IPS-15b (cell line): ENCODE measurements around the gene CABLES1.
"Not testable (repeated sequence)": the region's sequence is repeated elsewhere in the genome, so short reads cannot be mapped to it uniquely, and the experiment has no call there.

Source experiments
- H3K27me3 ChIP-seq: one replicate; pipeline ENCODE4 v1.6.1; 2013; ENCODE audit warnings: low read length; ENCODE audit not compliant: control insufficient read depth, insufficient read depth
- H3K36me3 ChIP-seq: one replicate; pipeline ENCODE4 v1.6.1; 2013; ENCODE audit warnings: low read length; ENCODE audit not compliant: control insufficient read depth, insufficient read depth
- H3K4me1 ChIP-seq: one replicate; pipeline ENCODE4 v1.6.1; 2013; ENCODE audit warnings: mild to moderate bottlenecking, low read length; ENCODE audit not compliant: control insufficient read depth, insufficient read depth
- H3K4me3 ChIP-seq: one replicate; pipeline ENCODE4 v1.5.1; 2013; ENCODE audit warnings: low read depth, low read length
- H3K9ac ChIP-seq: one replicate; pipeline ENCODE4 v1.6.1; 2013; ENCODE audit warnings: low read depth, mild to moderate bottlenecking, low read length
- H3K9me3 ChIP-seq: one replicate; pipeline ENCODE4 v1.6.1; 2013; ENCODE audit warnings: mild to moderate bottlenecking, low read length; ENCODE audit not compliant: control insufficient read depth, insufficient read depth

The CABLES1 gene

DNA sequence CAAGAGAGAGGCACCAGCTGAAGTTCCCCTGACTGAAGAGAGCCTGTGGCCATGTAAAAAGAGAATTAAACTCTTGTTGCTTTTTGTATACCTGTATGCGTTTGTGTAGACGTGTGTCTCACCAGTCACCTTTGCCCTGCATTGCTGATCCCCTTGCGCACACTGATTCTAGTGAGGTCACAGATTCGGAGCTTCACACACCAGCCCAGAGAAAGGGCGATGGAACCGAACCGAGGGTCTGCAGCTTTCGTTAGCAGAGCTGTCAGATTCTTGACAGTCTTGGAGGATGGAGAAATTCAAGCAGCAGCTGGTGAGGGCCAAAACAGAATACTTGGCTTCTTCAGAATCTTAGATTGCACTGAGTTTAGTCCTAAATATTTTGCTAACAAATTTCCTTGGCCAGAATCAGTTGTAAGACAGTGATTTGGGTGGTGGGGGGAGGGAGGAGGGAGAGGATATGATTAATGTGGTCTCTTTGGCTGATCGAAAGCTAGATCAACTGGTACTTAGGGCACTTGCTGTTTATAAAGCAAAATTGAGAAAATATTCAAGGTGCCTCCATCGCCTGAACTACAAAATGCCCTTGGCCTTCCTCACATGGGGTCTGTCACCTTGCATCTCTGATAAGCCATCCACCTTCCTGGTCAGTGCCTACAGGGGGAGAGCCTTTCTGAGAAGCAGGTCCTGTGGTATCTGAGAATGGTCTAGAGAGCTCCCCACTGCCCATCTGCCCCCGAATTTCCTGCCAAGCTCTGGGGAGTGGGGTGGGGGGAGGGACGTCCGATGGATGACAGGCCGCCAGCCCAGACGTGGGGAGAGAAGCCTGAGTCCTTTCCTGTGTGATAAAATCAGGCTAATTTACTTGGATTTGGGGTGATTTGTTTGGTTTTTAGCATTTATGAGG is 123.5 kb downstream of the CABLES1 start:
- H3K9ac ChIP-seq, result no peak overlapping the region
- H3K4me3 ChIP-seq, result no peak overlapping the region
- peaks cover 4% of the 10 kb centered on the region for H3K4me1 ChIP-seq
- no peaks in the 10 kb centered on the region for H3K27me3 ChIP-seq
- H3K36me3 ChIP-seq, result peaks cover 12% of the 10 kb centered on the region
- no peaks in the 10 kb centered on the region for H3K9me3 ChIP-seq

DNA sequence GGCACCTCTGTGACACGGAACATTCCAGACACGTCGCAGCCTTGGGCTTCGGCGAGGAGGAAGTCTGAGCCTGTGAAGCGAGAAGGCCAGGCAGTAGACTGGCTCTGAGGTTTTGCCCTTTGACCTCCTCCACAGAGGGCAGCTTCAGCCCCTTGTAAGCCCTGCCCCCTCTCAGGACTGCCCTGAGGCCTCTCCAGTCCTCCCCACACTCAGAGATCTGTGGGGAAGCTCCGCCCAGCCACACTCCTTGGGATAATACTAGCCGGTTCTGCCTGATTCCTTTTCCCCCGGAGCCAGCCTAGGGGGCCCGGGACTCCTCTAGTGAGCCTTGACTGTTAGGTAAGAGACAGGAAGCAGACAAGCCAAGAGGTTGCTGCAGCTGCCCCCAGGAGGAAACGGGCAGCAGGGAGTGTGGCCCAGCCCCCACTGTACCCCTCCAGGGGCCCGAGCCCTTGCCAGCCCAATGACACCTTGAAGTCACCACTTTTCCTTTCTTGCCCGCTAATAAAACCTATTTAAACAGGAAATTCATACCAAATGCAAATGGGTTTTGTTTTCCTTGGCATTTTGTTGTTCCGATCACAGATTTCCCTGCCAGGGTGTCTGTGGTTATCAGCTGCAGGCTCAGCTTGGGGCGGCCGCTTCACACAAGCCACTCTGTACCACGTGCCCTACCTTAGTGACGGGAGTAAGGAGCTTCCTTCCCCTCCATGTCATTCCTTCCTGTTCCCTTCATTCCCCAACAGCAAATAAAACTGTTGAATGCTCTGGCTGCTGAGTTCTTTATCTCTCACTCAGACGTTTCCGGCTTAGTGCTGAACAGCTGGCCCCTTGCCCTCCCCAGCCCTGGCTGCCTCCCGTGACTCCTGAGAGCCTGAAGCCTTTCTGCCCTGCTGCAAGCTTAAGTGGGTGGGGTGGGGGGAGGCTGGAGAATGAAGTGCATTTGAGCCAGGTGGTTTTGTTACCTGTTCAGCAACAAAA is 124.7 kb downstream of the CABLES1 start:
- Histone ChIP-seq H3K27me3 (no peaks in the 10 kb centered on the region), H3K9ac (no peak overlapping the region), H3K36me3 (peaks cover 8% of the 10 kb centered on the region), H3K4me3 (no peak overlapping the region), H3K9me3 (no peaks in the 10 kb centered on the region), H3K4me1 (peaks cover 4% of the 10 kb centered on the region)

- no peak overlapping the region for H3K4me3 ChIP-seq
- no peaks in the 10 kb centered on the region for H3K27me3 ChIP-seq
- peaks cover 4% of the 10 kb centered on the region for H3K4me1 ChIP-seq
- H3K9ac ChIP-seq, result no peak overlapping the region
- peaks cover 8% of the 10 kb centered on the region for H3K36me3 ChIP-seq
- H3K9me3 ChIP-seq, result no peaks in the 10 kb centered on the region
Measured at GRCh38 chr18:23260926-23261590, 125.8 kb downstream of the CABLES1 start.

DNA sequence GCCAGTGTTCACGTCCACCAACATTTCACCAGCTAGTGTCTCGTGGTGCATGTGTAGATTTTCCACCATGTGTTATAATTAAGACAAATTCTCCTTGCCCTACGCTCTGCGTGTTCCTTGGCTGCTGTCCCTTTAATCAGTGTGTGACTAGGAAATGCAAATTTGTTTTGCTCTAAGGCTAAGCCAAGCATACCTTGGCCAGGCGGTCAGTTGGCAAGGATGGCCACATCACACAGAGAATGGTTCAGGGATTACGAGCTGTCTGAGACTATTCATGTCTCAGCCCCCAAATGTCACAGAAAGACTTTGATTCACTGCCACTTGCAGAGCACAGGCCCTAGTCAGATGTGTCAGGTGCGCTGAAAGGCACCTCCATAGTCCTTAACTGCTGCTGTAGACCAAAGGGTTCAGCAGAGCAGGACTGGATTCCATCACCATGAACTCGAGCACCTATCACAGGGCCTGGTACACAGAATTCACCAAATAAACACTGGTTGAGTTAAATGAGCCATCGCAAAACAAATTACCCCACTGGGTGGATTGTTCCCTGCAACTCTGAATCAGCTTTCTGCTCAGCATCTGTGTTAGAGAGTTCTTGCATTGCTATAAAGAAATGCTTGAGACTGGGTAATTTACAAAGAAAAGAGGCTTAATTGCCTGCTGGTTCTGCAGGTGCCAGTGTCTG is 128.4 kb downstream of the CABLES1 start:
- Histone ChIP-seq H3K9ac (no peak overlapping the region), H3K4me1 (peaks cover 8% of the 10 kb centered on the region)

GRCh38 chr18:23265682-23266399 is 130.6 kb downstream of the CABLES1 start:
- H3K36me3 ChIP-seq, result peaks cover 8% of the 10 kb centered on the region
- no peaks in the 10 kb centered on the region for H3K27me3 ChIP-seq
- H3K4me1 ChIP-seq, result peaks cover 4% of the 10 kb centered on the region
- peaks cover 15% of the 10 kb centered on the region for H3K9me3 ChIP-seq
- H3K4me3 ChIP-seq, result no peak overlapping the region
- H3K9ac ChIP-seq, result no peak overlapping the region

More for the DNA sequence above, 128.4 kb downstream of the CABLES1 start:
- no peaks in the 10 kb centered on the region for H3K36me3 ChIP-seq
- no peak overlapping the region for H3K4me3 ChIP-seq
- no peaks in the 10 kb centered on the region for H3K27me3 ChIP-seq
- no peaks in the 10 kb centered on the region for H3K9me3 ChIP-seq

- H3K4me3 ChIP-seq, result no peak overlapping the region
- no peak overlapping the region for H3K9ac ChIP-seq
- peaks cover 18% of the 10 kb centered on the region for H3K9me3 ChIP-seq
- no peaks in the 10 kb centered on the region for H3K27me3 ChIP-seq
- peaks cover 4% of the 10 kb centered on the region for H3K4me1 ChIP-seq
- H3K36me3 ChIP-seq, result peaks cover 12% of the 10 kb centered on the region
Measured at GRCh38 chr18:23266717-23267446, 131.6 kb downstream of the CABLES1 start.

- peaks cover 18% of the 10 kb centered on the region for H3K9me3 ChIP-seq
- H3K27me3 ChIP-seq, result no peaks in the 10 kb centered on the region
- peaks cover 4% of the 10 kb centered on the region for H3K4me1 ChIP-seq
- H3K36me3 ChIP-seq, result peaks cover 12% of the 10 kb centered on the region
- no peak overlapping the region for H3K4me3 ChIP-seq
- H3K9ac ChIP-seq, result no peak overlapping the region
Measured at GRCh38 chr18:23267447-23267776, 132.1 kb downstream of the CABLES1 start.

GRCh38 chr18:23268641-23269040 is 133.4 kb downstream of the CABLES1 start:
- Histone ChIP-seq H3K9me3 (peaks cover 18% of the 10 kb centered on the region), H3K9ac (no peak overlapping the region), H3K4me1 (peaks cover 10% of the 10 kb centered on the region), H3K4me3 (no peak overlapping the region), H3K36me3 (peaks cover 12% of the 10 kb centered on the region), H3K27me3 (no peaks in the 10 kb centered on the region)

- peaks cover 18% of the 10 kb centered on the region for H3K9me3 ChIP-seq
- H3K4me3 ChIP-seq, H3K4me1 ChIP-seq, H3K27me3 ChIP-seq, H3K9ac ChIP-seq: not testable (repeated sequence)
- H3K36me3 ChIP-seq, result peaks cover 12% of the 10 kb centered on the region
Measured at GRCh38 chr18:23269068-23269467, 133.8 kb downstream of the CABLES1 start.

- Histone ChIP-seq H3K9ac (no peak overlapping the region), H3K36me3 (peaks cover 12% of the 10 kb centered on the region), H3K4me3 (no peak overlapping the region), H3K9me3 (peaks cover 18% of the 10 kb centered on the region), H3K27me3 (no peaks in the 10 kb centered on the region), H3K4me1 (peaks cover 10% of the 10 kb centered on the region)
Measured at GRCh38 chr18:23269928-23270327, 134.6 kb downstream of the CABLES1 start.
